ENCODE results near the gene HES5.

HES5 gene

GRCh38 chr1:2528966-2529783 lies 888 bp downstream of the HES5 start:
- peak; percentile 35 for DNase-seq

GRCh38 chr1:2528611-2528965 lies 1.5 kb downstream of the HES5 start:
- no peak for DNase-seq

- no peak for DNase-seq
These were observed 2.0 kb downstream of the HES5 start for GRCh38 chr1:2528016-2528415.

- DNase-seq, result no peak
These were observed 2.6 kb downstream of the HES5 start for GRCh38 chr1:2527556-2527860.

- peak; percentile 67 for DNase-seq
These were observed 3.1 kb downstream of the HES5 start for GRCh38 chr1:2526824-2527555.

GRCh38 chr1:2525920-2526823 lies 3.9 kb downstream of the HES5 start, which contains the start of gene PANK4:
Gene PANK4, minus strand, starts transcription at chr1:2526596. Its CDS starts 9 bp downstream, at chr1:2526587.
- peak; percentile 87 for DNase-seq

GRCh38 chr1:2525572-2525919 lies 4.5 kb downstream of the HES5 start:
- DNase-seq, result no peak

GRCh38 chr1:2523891-2524609 lies 6.0 kb downstream of the HES5 start:
- DNase-seq, result no peak

- no peak for DNase-seq
These were observed 6.7 kb downstream of the HES5 start for GRCh38 chr1:2523191-2523890.

GRCh38 chr1:2522230-2522629 lies 7.8 kb downstream of the HES5 start:
- DNase-seq, result no peak

GRCh38 chr1:2520806-2521205 lies 9.3 kb downstream of the HES5 start:
- no peak for DNase-seq

- no peak for DNase-seq
These were observed 9.9 kb downstream of the HES5 start for GRCh38 chr1:2520206-2520605.

GRCh38 chr1:2519729-2520128 lies 10.3 kb downstream of the HES5 start:
- no peak for DNase-seq

- DNase-seq, result no peak
These were observed 10.9 kb downstream of the HES5 start for GRCh38 chr1:2519029-2519685.

GRCh38 chr1:2518528-2518927 lies 11.5 kb downstream of the HES5 start:
- no peak for DNase-seq

- no peak for DNase-seq
These were observed 12.1 kb downstream of the HES5 start for GRCh38 chr1:2517966-2518365.

- DNase-seq, result no peak
These were observed 13.1 kb downstream of the HES5 start for GRCh38 chr1:2516946-2517345.

GRCh38 chr1:2516124-2516523 lies 13.9 kb downstream of the HES5 start:
- DNase-seq, result no peak

GRCh38 chr1:2515763-2516080 lies 14.3 kb downstream of the HES5 start:
- no peak for DNase-seq

- no peak for DNase-seq
These were observed 14.9 kb downstream of the HES5 start for GRCh38 chr1:2514863-2515762.

Data from stimulated activated naive CD4-positive, alpha-beta T cell treated with Interleukin-2 at 50 U/mL for 16 hours (primary cell).